SK-MEL-5 (cell line): ENCODE data around the gene KCNJ9. TPM values are rescaled to one million over a fixed set of nuclear protein-coding genes. Genes with fewer than 3 reads are reported as not detected.

ENCODE experiments used
- DNase-seq: peaks from one replicate; pipeline ENCODE4 v3.0.0-alpha.2; 2016; ENCODE audit warnings: low read depth, low spot score
- in situ Hi-C: cut with HindIII; loops from 2 replicates; pipeline ENCODE4 v1.10.0; 2016; ENCODE audit warnings: low sequenced_read_pairs, high pct_unique_total_duplicates, low pct_unique_long_range_greater_than_20kb
- total RNA-seq: library from RNA; depleted of rRNA; stranded (reverse); fragments of >200 nt; shearing (Covaris generic); gene quantifications from 2 replicates; pipeline ENCODE4 v1.2.3, GENCODE V29; 2014

KCNJ9 gene
- total RNA-seq, 1 experiment from 2014 or later, result not detected

- in situ Hi-C loops, result no loop called here
- peak; percentile 73 for DNase-seq
Measured at GRCh38 chr1:160062230-160062532, 19.2 kb upstream of the KCNJ9 start.

GRCh38 chr1:160063176-160063575, 18.2 kb upstream of the KCNJ9 start:
- in situ Hi-C loops, result no loop called here

GRCh38 chr1:160064164-160064563, 17.2 kb upstream of the KCNJ9 start:
- in situ Hi-C loops, result no loop called here
- no peak for DNase-seq

More at GRCh38 chr1:160063176-160063575, 18.2 kb upstream of the KCNJ9 start:
- no peak for DNase-seq

GRCh38 chr1:160064746-160065145, 16.6 kb upstream of the KCNJ9 start:
- in situ Hi-C loops, result no loop called here
- DNase-seq, result no peak

- no peak for DNase-seq
- in situ Hi-C loops, result no loop called here
Measured at GRCh38 chr1:160066829-160067745, 14.3 kb upstream of the KCNJ9 start.

- DNase-seq, result no peak
- in situ Hi-C loops, result no loop called here
Measured at GRCh38 chr1:160068225-160068624, 13.1 kb upstream of the KCNJ9 start.

GRCh38 chr1:160069460-160070231, 11.7 kb upstream of the KCNJ9 start, which contains the start of gene KCNJ10:
TSS of gene KCNJ10 (minus strand) at chr1:160070160. CDS start at chr1:160042532, 27,628 bp downstream.
- DNase-seq, result no peak
- in situ Hi-C loops, result no loop called here

- in situ Hi-C loops, result no loop called here
- DNase-seq, result peak; percentile 74
Measured at GRCh38 chr1:160070243-160071163, 10.8 kb upstream of the KCNJ9 start.

- in situ Hi-C loops, result no loop called here
- no peak for DNase-seq
Measured at GRCh38 chr1:160071289-160071688, 10.0 kb upstream of the KCNJ9 start.

GRCh38 chr1:160074865-160075264, 6.5 kb upstream of the KCNJ9 start:
- in situ Hi-C loops, result no loop called here
- no peak for DNase-seq

- in situ Hi-C loops, result no loop called here
- DNase-seq, result no peak
Measured at GRCh38 chr1:160075836-160076235, 5.5 kb upstream of the KCNJ9 start.

GRCh38 chr1:160076295-160076694, 5.0 kb upstream of the KCNJ9 start:
- in situ Hi-C loops, result no loop called here
- no peak for DNase-seq

- no peak for DNase-seq
- in situ Hi-C loops, result no loop called here
Measured at GRCh38 chr1:160077486-160077885, 3.9 kb upstream of the KCNJ9 start.

GRCh38 chr1:160078512-160079195, 2.7 kb upstream of the KCNJ9 start:
- peak; percentile 68 for DNase-seq
- in situ Hi-C loops, result no loop called here

- in situ Hi-C loops, result no loop called here
- no peak for DNase-seq
Measured at GRCh38 chr1:160079448-160079847, 1.9 kb upstream of the KCNJ9 start.

- DNase-seq, result no peak
- in situ Hi-C loops, result no loop called here
Measured at GRCh38 chr1:160080381-160081100, 797 bp upstream of the KCNJ9 start.

GRCh38 chr1:160082487-160082886, 1.1 kb downstream of the KCNJ9 start:
- in situ Hi-C loops, result no loop called here
- DNase-seq, result no peak
